GM19324 (cell line): ENCODE measurements around the gene IVD.

Experiments used
- ATAC-seq: cut with Tn5 transposase; IDR thresholded peaks from one replicate; pipeline ENCODE4 v1.9.1; 2021; ENCODE audit warnings: mild to moderate bottlenecking, moderate library complexity; ENCODE audit not compliant: unreplicated experiment, low FRiP score

The IVD gene

GRCh38 chr15:40405501-40406381 is at the start of gene IVD:
TSS of gene IVD (plus strand) at chr15:40405795. CDS start at chr15:40405828, 33 bp downstream.
- peak; percentile 91 for ATAC-seq

- no peak for ATAC-seq
Measured at GRCh38 chr15:40355976-40356585, 49.5 kb upstream of the IVD start.

GRCh38 chr15:40357246-40357645 is 48.3 kb upstream of the IVD start:
- no peak for ATAC-seq

- peak; percentile 84 for ATAC-seq
Measured at GRCh38 chr15:40357723-40358470, 47.7 kb upstream of the IVD start, which contains the start of gene DISP2. TSS of gene DISP2 (plus strand) at chr15:40358219. CDS start at chr15:40358322, 103 bp downstream.

- ATAC-seq, result no peak
Measured at GRCh38 chr15:40358471-40359353, 46.9 kb upstream of the IVD start.

GRCh38 chr15:40360015-40360414 is 45.6 kb upstream of the IVD start:
- ATAC-seq, result no peak

- no peak for ATAC-seq
Measured at GRCh38 chr15:40361640-40362039, 44.0 kb upstream of the IVD start.

- ATAC-seq, result no peak
Measured at GRCh38 chr15:40363611-40364010, 42.0 kb upstream of the IVD start.

GRCh38 chr15:40364251-40364650 is 41.3 kb upstream of the IVD start:
- no peak for ATAC-seq

- ATAC-seq, result no peak
Measured at GRCh38 chr15:40365016-40365415, 40.6 kb upstream of the IVD start.

GRCh38 chr15:40365624-40366456 is 39.8 kb upstream of the IVD start:
- ATAC-seq, result no peak

GRCh38 chr15:40366457-40367370 is 38.9 kb upstream of the IVD start:
- ATAC-seq, result no peak

- ATAC-seq, result no peak
Measured at GRCh38 chr15:40367371-40367685, 38.3 kb upstream of the IVD start.

GRCh38 chr15:40367686-40368611 is 37.6 kb upstream of the IVD start:
- peak; percentile 74 for ATAC-seq

- ATAC-seq, result no peak
Measured at GRCh38 chr15:40368719-40369473, 36.7 kb upstream of the IVD start.

- ATAC-seq, result no peak
Measured at GRCh38 chr15:40369474-40369869, 36.1 kb upstream of the IVD start.

GRCh38 chr15:40369971-40370370 is 35.6 kb upstream of the IVD start:
- ATAC-seq, result no peak
